ENCODE measurements around the gene TLDC2.

The TLDC2 gene

GRCh38 chr20:36849333-36850065 lies 26.4 kb upstream of the TLDC2 start:
- Histone ChIP-seq H3K36me3 (peaks cover 15% of the 10 kb centered on the region), H3K4me1 (peaks cover 4% of the 10 kb centered on the region; the same call in 1 of the 2 replicates), H3K27me3 (no peaks in the 10 kb centered on the region), H3K4me3 (ENCODE audit: low read depth, low read length) (no peak overlapping the region), H3K9me3 (peaks cover 3% of the 10 kb centered on the region; the same call in 1 of the 2 replicates)
- no peak for DNase-seq
- no peak for TF ChIP-seq CTCF (IDR thresholded peaks at IDR 0.05; ENCODE audit: low read depth, low read length)

- H3K9me3 ChIP-seq, result peaks cover 3% of the 10 kb centered on the region; the same call in 1 of the 2 replicates
- no peaks in the 10 kb centered on the region for H3K27me3 ChIP-seq
- DNase-seq, result no peak
- no peaks in the 10 kb centered on the region for H3K4me1 ChIP-seq
- TF ChIP-seq CTCF (IDR thresholded peaks at IDR 0.05; ENCODE audit: low read depth, low read length), result no peak
- H3K36me3 ChIP-seq, result peaks cover 15% of the 10 kb centered on the region
- no peak overlapping the region for H3K4me3 ChIP-seq (ENCODE audit: low read depth, low read length)
Measured at GRCh38 chr20:36850759-36851158, 25.2 kb upstream of the TLDC2 start.

- Histone ChIP-seq H3K9me3 (peaks cover 3% of the 10 kb centered on the region; the same call in 1 of the 2 replicates), H3K4me1 (no peaks in the 10 kb centered on the region), H3K27me3 (no peaks in the 10 kb centered on the region), H3K36me3 (peaks cover 15% of the 10 kb centered on the region), H3K4me3 (ENCODE audit: low read depth, low read length) (no peak overlapping the region)
- no peak for TF ChIP-seq CTCF (IDR thresholded peaks at IDR 0.05; ENCODE audit: low read depth, low read length)
- DNase-seq, result no peak
Measured at GRCh38 chr20:36851490-36851889, 24.4 kb upstream of the TLDC2 start.

GRCh38 chr20:36852187-36852586 lies 23.8 kb upstream of the TLDC2 start:
- no peak for DNase-seq
- H3K36me3 ChIP-seq, result peaks cover 15% of the 10 kb centered on the region
- peaks cover 3% of the 10 kb centered on the region; the same call in 1 of the 2 replicates for H3K9me3 ChIP-seq
- H3K4me3 ChIP-seq (ENCODE audit: low read depth, low read length), result no peak overlapping the region
- no peak for TF ChIP-seq CTCF (IDR thresholded peaks at IDR 0.05; ENCODE audit: low read depth, low read length)
- no peaks in the 10 kb centered on the region for H3K27me3 ChIP-seq
- no peaks in the 10 kb centered on the region; the same call in 1 of the 2 replicates for H3K4me1 ChIP-seq

- H3K4me3 ChIP-seq (ENCODE audit: low read depth, low read length), result no peak overlapping the region
- peaks cover 3% of the 10 kb centered on the region; the same call in 1 of the 2 replicates for H3K9me3 ChIP-seq
- no peaks in the 10 kb centered on the region; the same call in 1 of the 2 replicates for H3K4me1 ChIP-seq
- H3K36me3 ChIP-seq, result peaks cover 17% of the 10 kb centered on the region
- no peak for DNase-seq
- no peak for TF ChIP-seq CTCF (IDR thresholded peaks at IDR 0.05; ENCODE audit: low read depth, low read length)
- no peaks in the 10 kb centered on the region for H3K27me3 ChIP-seq
Measured at GRCh38 chr20:36854348-36855240, 21.3 kb upstream of the TLDC2 start.

All from BE2C (cell line).